Bronchial smooth muscle cell (primary cell): ENCODE measurements around the gene DDX3Y. TPM values are rescaled to one million over a fixed set of nuclear protein-coding genes. Genes with fewer than 3 reads are reported as not detected.

ENCODE experiments used
- total RNA-seq: library from RNA; depleted of rRNA; stranded (reverse); fragments of >200 nt; gene quantifications from 2 replicates; pipeline ENCODE4 v1.2.1, GENCODE V29; 2014

Gene DDX3Y
- total RNA-seq, result 45.3 and 46.8 TPM in 2 replicates

GRCh38 chrY:12904618-12905516, at the start of gene DDX3Y:
Gene DDX3Y, plus strand, starts transcription at chrY:12904868. Its CDS starts 69 bp downstream, at chrY:12904937.

Other genes starting within 250 kb of the DDX3Y start
- 18.8 and 20.3 TPM in 2 replicates for gene USP9Y, start 203.6 kb upstream of the DDX3Y start, total RNA-seq